Measurements from ENCODE around the gene ISM1.

Gene ISM1

GRCh38 chr20:13333036-13333435, 112.0 kb downstream of the ISM1 start:
- TF ChIP-seq REST (IDR thresholded peaks at IDR 0.05; ENCODE audit: insufficient replicate concordance, low read depth) (no peak), POLR2AphosphoS5 (IDR thresholded peaks at IDR 0.05; ENCODE audit: low read depth) (no peak), SPI1 (IDR thresholded peaks at IDR 0.05; ENCODE audit: borderline replicate concordance, low read depth) (no peak), GABPA (IDR thresholded peaks at IDR 0.05; ENCODE audit: low read depth) (no peak)
- TF ChIP-seq, protein P1, sequence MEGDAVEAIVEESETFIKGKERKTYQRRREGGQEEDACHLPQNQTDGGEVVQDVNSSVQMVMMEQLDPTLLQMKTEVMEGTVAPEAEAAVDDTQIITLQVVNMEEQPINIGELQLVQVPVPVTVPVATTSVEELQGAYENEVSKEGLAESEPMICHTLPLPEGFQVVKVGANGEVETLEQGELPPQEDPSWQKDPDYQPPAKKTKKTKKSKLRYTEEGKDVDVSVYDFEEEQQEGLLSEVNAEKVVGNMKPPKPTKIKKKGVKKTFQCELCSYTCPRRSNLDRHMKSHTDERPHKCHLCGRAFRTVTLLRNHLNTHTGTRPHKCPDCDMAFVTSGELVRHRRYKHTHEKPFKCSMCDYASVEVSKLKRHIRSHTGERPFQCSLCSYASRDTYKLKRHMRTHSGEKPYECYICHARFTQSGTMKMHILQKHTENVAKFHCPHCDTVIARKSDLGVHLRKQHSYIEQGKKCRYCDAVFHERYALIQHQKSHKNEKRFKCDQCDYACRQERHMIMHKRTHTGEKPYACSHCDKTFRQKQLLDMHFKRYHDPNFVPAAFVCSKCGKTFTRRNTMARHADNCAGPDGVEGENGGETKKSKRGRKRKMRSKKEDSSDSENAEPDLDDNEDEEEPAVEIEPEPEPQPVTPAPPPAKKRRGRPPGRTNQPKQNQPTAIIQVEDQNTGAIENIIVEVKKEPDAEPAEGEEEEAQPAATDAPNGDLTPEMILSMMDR (IDR thresholded peaks at IDR 0.05; ENCODE audit: insufficient read depth, low read length), result no peak
- Histone ChIP-seq H3K4me3 (replicated peaks; ENCODE audit: insufficient read depth, low read length) (no peak overlapping the region), H3K27ac (replicated peaks) (no peak overlapping the region), H3K27me3 (ENCODE audit: insufficient read depth, poor library complexity, severe bottlenecking) (peaks cover 5% of the 10 kb centered on the region)
- no peak for DNase-seq (ENCODE audit: low read depth in 1 of 2, low spot score in 1 of 2)

- DNase-seq (ENCODE audit: low read depth in 1 of 2, low spot score in 1 of 2), result no peak
- no peak overlapping the region for H3K27ac ChIP-seq (replicated peaks)
- TF ChIP-seq REST (IDR thresholded peaks at IDR 0.05; ENCODE audit: insufficient replicate concordance, low read depth) (no peak), POLR2AphosphoS5 (IDR thresholded peaks at IDR 0.05; ENCODE audit: low read depth) (no peak), SPI1 (IDR thresholded peaks at IDR 0.05; ENCODE audit: borderline replicate concordance, low read depth) (no peak), GABPA (IDR thresholded peaks at IDR 0.05; ENCODE audit: low read depth) (no peak)
- TF ChIP-seq, protein P1 (IDR thresholded peaks at IDR 0.05; ENCODE audit: insufficient read depth, low read length), result no peak
Measured at GRCh38 chr20:13333793-13334192, 112.7 kb downstream of the ISM1 start.

GRCh38 chr20:13336308-13337089, 115.4 kb downstream of the ISM1 start:
- no peak for DNase-seq (ENCODE audit: low read depth in 1 of 2, low spot score in 1 of 2)
- no peak for TF ChIP-seq POLR2AphosphoS5 (IDR thresholded peaks at IDR 0.05; ENCODE audit: low read depth)
- TF ChIP-seq, protein P1 (IDR thresholded peaks at IDR 0.05; ENCODE audit: insufficient read depth, low read length), result no peak
- TF ChIP-seq REST (IDR thresholded peaks at IDR 0.05; ENCODE audit: insufficient replicate concordance, low read depth), result no peak
- no peak for TF ChIP-seq GABPA (IDR thresholded peaks at IDR 0.05; ENCODE audit: low read depth)
- no peak for TF ChIP-seq SPI1 (IDR thresholded peaks at IDR 0.05; ENCODE audit: borderline replicate concordance, low read depth)
- Histone ChIP-seq H3K27me3 (ENCODE audit: insufficient read depth, poor library complexity, severe bottlenecking) (no peaks in the 10 kb centered on the region), H3K27ac (replicated peaks) (no peak overlapping the region), H3K4me3 (replicated peaks; ENCODE audit: insufficient read depth, low read length) (no peak overlapping the region)

More at GRCh38 chr20:13333793-13334192, 112.7 kb downstream of the ISM1 start:
- Histone ChIP-seq H3K4me3 (replicated peaks; ENCODE audit: insufficient read depth, low read length) (no peak overlapping the region), H3K27me3 (ENCODE audit: insufficient read depth, poor library complexity, severe bottlenecking) (peaks cover 5% of the 10 kb centered on the region)

Data from HL-60 (cell line).